Neuronal stem cell (in vitro differentiated cells): Measurements from ENCODE around the gene PALM.

Source experiments
- DNase-seq: peaks from one replicate; pipeline ENCODE4 v3.0.0-alpha.2; 2013; ENCODE audit warnings: low spot score
- H2AFZ ChIP-seq: one replicate; pipeline ENCODE4 v1.6.1; 2013; ENCODE audit warnings: mild to moderate bottlenecking, low read length, inconsistent platforms
- H2AK5ac ChIP-seq: 2 replicates; pipeline ENCODE4 v1.6.1; 2013; ENCODE audit warnings: low read depth, mild to moderate bottlenecking, inconsistent platforms, low read length, moderate library complexity, mixed read lengths
- H2BK120ac ChIP-seq: 2 replicates; pipeline ENCODE4 v1.6.1; 2013; ENCODE audit warnings: low read depth, mild to moderate bottlenecking, inconsistent platforms, low read length, moderate library complexity, mixed read lengths
- H2BK12ac ChIP-seq: one replicate; pipeline ENCODE4 v1.6.1; 2013; ENCODE audit warnings: low read length, inconsistent platforms
- H2BK15ac ChIP-seq: 2 replicates; pipeline ENCODE4 v1.6.1; 2013; ENCODE audit warnings: mild to moderate bottlenecking, low read length, inconsistent platforms, mixed read lengths
- H2BK5ac ChIP-seq: one replicate; pipeline ENCODE4 v1.6.1; 2013; ENCODE audit warnings: inconsistent platforms, mild to moderate bottlenecking, low read length, moderate library complexity
- H3K14ac ChIP-seq: one replicate; pipeline ENCODE4 v1.6.1; 2013; ENCODE audit warnings: low read length, inconsistent platforms
- H3K18ac ChIP-seq: 2 replicates; pipeline ENCODE4 v1.6.1; 2013; ENCODE audit warnings: low read length, inconsistent platforms
- H3K23ac ChIP-seq: 2 replicates; pipeline ENCODE4 v1.6.1; 2013; ENCODE audit warnings: low read depth, mild to moderate bottlenecking, mixed read lengths, low read length, inconsistent platforms; ENCODE audit not compliant: poor library complexity
- H3K27ac ChIP-seq: replicated peaks from 3 replicates; pipeline ENCODE4 v1.5.1; 2013; ENCODE audit warnings: low read length, inconsistent platforms
- H3K27me3 ChIP-seq, 3 experiments: 2 replicates each; pipeline ENCODE4 v1.6.1; 2013; ENCODE audit warnings: low read length in 3 of 3, mild to moderate bottlenecking in 2 of 3, inconsistent platforms in 1 of 3, low read depth in 1 of 3, mixed read lengths in 1 of 3, moderate library complexity in 1 of 3; ENCODE audit not compliant: control insufficient read depth in 3 of 3, insufficient read depth in 3 of 3
- H3K36me3 ChIP-seq, 2 donors: replicated peaks in 1 of 2; 2 replicates each; pipeline ENCODE4 v1.6.1; 2013; ENCODE audit warnings: low read length in 2 of 2; ENCODE audit not compliant: control insufficient read depth in 2 of 2, insufficient read depth in 2 of 2
- H3K4ac ChIP-seq: 2 replicates; pipeline ENCODE4 v1.6.1; 2013; ENCODE audit warnings: inconsistent platforms, mild to moderate bottlenecking, low read length, moderate library complexity
- H3K4me1 ChIP-seq, 2 donors: 1 replicate in 1 of 2; 2 replicates in 1 of 2; pipeline ENCODE4 v1.6.1; 2013; ENCODE audit warnings: low read length in 2 of 2, low read depth in 1 of 2; ENCODE audit not compliant: control insufficient read depth in 2 of 2, insufficient read depth in 1 of 2
- H3K4me2 ChIP-seq: one replicate; pipeline ENCODE4 v1.6.1; 2013; ENCODE audit warnings: mild to moderate bottlenecking, low read length, inconsistent platforms; ENCODE audit not compliant: insufficient read depth, poor library complexity, severe bottlenecking
- H3K4me3 ChIP-seq, 2 donors: 2 replicates each; pipeline ENCODE4 v1.5.1; 2013; ENCODE audit warnings: low read length in 2 of 2, mild to moderate bottlenecking in 2 of 2, inconsistent platforms in 1 of 2, moderate library complexity in 1 of 2
- H3K79me1 ChIP-seq: one replicate; pipeline ENCODE4 v1.6.1; 2013; ENCODE audit warnings: low read depth, mild to moderate bottlenecking, inconsistent platforms, low read length, moderate library complexity
- H3K9ac ChIP-seq: one replicate; pipeline ENCODE4 v1.6.1; 2013; ENCODE audit warnings: mild to moderate bottlenecking, low read depth, low read length, inconsistent platforms; ENCODE audit not compliant: poor library complexity
- H3K9me3 ChIP-seq, 2 donors: replicated peaks in 1 of 2; 2 replicates each; pipeline versions ENCODE3 to v1.6.1; 2013; ENCODE audit warnings: low read length in 2 of 2, mild to moderate bottlenecking in 2 of 2, inconsistent platforms in 1 of 2, low read depth in 1 of 2, mixed read lengths in 1 of 2, moderate library complexity in 1 of 2; ENCODE audit not compliant: control insufficient read depth in 2 of 2, insufficient read depth in 1 of 2
- H4K8ac ChIP-seq: one replicate; pipeline ENCODE4 v1.6.1; 2013; ENCODE audit warnings: low read depth, mild to moderate bottlenecking, inconsistent platforms, low read length, moderate library complexity
- H4K91ac ChIP-seq: one replicate; pipeline ENCODE4 v1.6.1; 2013; ENCODE audit warnings: low read length, low read depth, mild to moderate bottlenecking, inconsistent platforms; ENCODE audit not compliant: poor library complexity
- WGBS, 2 donors: extraction: QIAGEN DNeasy Blood & Tissue Kit; methylation state at CpG; one replicate each; pipeline ENCODE4 v1.1.7; 2013; ENCODE audit warnings: missing lambda C conversion rate in 2 of 2, mixed read lengths in 1 of 2; ENCODE audit not compliant: insufficient read length in 2 of 2, insufficient replicate concordance in 1 of 2; ENCODE audit errors: extremely low coverage in 2 of 2; 5-methylcytosine and 5-hydroxymethylcytosine counted together

PALM gene

DNA sequence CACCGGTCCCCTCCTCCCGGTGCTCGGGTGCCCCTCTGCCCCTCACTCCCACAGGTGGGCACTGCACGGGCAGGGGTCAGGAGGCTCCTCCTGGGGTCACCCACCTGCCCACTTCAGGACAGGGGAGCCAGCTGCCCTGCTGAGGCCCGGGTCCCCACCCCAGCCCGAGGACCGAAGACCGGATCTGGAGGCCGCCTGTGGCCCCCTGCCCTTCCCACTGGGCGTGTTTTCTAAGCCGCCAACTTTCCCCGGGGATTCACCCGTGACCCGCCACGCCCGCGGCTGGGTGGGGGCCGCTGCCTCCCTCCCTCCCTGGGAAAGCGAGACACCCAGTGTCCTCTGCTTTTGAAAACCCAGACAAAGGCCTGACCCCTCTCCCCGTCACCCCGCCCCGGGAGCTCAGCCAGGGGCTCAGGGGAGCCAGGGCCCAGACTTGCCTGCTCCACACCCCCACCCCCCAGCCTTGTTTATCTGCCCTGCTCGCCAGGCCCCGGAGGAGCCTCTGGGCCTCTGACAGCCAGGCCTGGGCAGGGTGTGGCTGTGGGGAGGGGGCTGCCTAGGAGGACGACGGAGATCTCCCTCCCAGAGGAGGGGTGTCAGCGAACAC lies 1.3 kb downstream of the PALM start:
- H2AK5ac ChIP-seq = peak overlapping the region; percentile 96
- H3K9ac ChIP-seq = peak overlapping the region; percentile 83
- peaks cover 25% of the 10 kb centered on the region for H3K79me1 ChIP-seq
- H3K23ac ChIP-seq = no peak overlapping the region
- no peak overlapping the region for H2BK12ac ChIP-seq
- H4K8ac ChIP-seq = no peak overlapping the region
- H4K91ac ChIP-seq = no peak overlapping the region
- no CpG with 5 or more reads among the region's 27 CpGs for WGBS, 2 donors
- H2AFZ ChIP-seq = no peak overlapping the region
- peak overlapping the region; percentile 81 for H2BK15ac ChIP-seq
- peak overlapping the region; percentile 94 for H3K14ac ChIP-seq
- peak overlapping the region; percentile 63 to 92 for H3K4me3 ChIP-seq
- H3K4ac ChIP-seq = peak overlapping the region; percentile 53
- no peak overlapping the region for H2BK5ac ChIP-seq
- H3K18ac ChIP-seq = peak overlapping the region; percentile 96
- no peak overlapping the region for H3K27ac ChIP-seq
- peaks cover 3 to 6% of the 10 kb centered on the region in 2 donors for H3K4me1 ChIP-seq
- H3K27me3 ChIP-seq = no peaks in the 10 kb centered on the region
- peaks cover 0 to 3% of the 10 kb centered on the region in 2 donors for H3K36me3 ChIP-seq
- peaks cover 2 to 3% of the 10 kb centered on the region in 2 donors for H3K9me3 ChIP-seq
- peak overlapping the region; percentile 89 for H3K4me2 ChIP-seq
- DNase-seq = no peak
- peak overlapping the region; percentile 47 for H2BK120ac ChIP-seq

DNA sequence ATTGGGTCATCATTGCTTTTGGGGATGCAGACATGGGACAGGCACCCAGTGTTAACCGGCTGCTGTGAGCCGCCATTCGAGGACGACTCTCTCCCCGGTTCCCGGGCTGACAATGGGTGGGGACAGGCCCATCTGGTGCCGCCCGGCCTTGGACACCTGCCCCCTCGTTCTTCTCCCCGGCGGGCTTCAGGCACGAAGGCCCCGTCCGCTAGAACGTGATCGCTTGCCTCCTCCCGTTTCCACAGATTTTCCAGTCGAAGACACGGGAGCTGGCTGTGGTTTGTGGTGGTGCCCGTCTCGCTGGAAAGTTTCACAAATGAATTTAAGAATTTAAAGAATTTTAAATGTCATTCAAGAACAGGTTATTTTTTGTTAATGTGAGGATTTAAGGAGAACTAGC lies 2.0 kb downstream of the PALM start:
- H4K8ac ChIP-seq = no peak overlapping the region
- peaks cover 6 to 10% of the 10 kb centered on the region in 2 donors for H3K9me3 ChIP-seq
- H3K23ac ChIP-seq = peak overlapping the region; percentile 44
- no peak overlapping the region for H2BK5ac ChIP-seq
- H3K79me1 ChIP-seq = peaks cover 27% of the 10 kb centered on the region
- no peak overlapping the region for H3K9ac ChIP-seq
- no peak overlapping the region for H4K91ac ChIP-seq
- H2AFZ ChIP-seq = no peak overlapping the region
- H3K14ac ChIP-seq = no peak overlapping the region
- DNase-seq = no peak
- H2BK15ac ChIP-seq = no peak overlapping the region
- peak overlapping the region; percentile 53 for H3K18ac ChIP-seq
- no peaks in the 10 kb centered on the region for H3K27me3 ChIP-seq
- H3K4me2 ChIP-seq = no peak overlapping the region
- H3K4me1 ChIP-seq = peaks cover 3 to 6% of the 10 kb centered on the region in 2 donors
- no CpG with 5 or more reads among the region's 21 CpGs for WGBS, 2 donors
- no peak overlapping the region for H3K4me3 ChIP-seq
- peak overlapping the region; percentile 10 for H2AK5ac ChIP-seq
- no peak overlapping the region for H3K4ac ChIP-seq
- peaks cover 2 to 7% of the 10 kb centered on the region in 2 donors for H3K36me3 ChIP-seq
- no peak overlapping the region for H2BK12ac ChIP-seq
- no peak overlapping the region for H3K27ac ChIP-seq
- no peak overlapping the region for H2BK120ac ChIP-seq

DNA sequence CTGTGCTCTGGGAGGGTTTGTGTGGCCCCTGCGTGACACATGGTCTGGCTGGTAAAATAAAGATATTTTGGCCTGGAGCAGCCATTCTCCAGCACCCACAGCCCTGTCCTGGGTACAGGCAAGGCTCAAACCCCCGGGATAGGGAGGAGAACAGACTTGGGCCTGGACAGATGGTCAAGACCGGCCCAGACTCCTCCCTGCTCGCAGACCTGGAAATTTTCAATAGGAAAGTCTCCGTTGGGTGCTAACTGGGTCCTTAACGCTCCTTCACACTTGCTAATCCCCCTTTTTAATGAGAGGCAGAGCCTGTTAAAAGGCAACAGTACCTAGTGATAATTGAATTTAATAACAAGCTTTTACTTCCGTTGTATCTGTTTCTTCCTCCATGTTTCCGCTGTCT lies 2.5 kb downstream of the PALM start:
- H3K27me3 ChIP-seq = no peaks in the 10 kb centered on the region
- WGBS, 2 donors = no CpG with 5 or more reads among the region's 8 CpGs
- no peak for DNase-seq
- H3K79me1 ChIP-seq = peaks cover 28% of the 10 kb centered on the region
- no peak overlapping the region for H2BK120ac ChIP-seq
- no peak overlapping the region for H2BK15ac ChIP-seq
- H3K27ac ChIP-seq = no peak overlapping the region
- H4K91ac ChIP-seq = no peak overlapping the region
- peaks cover 2 to 7% of the 10 kb centered on the region in 2 donors for H3K36me3 ChIP-seq
- no peak overlapping the region for H3K23ac ChIP-seq
- no peak overlapping the region for H3K4me3 ChIP-seq
- peaks cover 6 to 12% of the 10 kb centered on the region in 2 donors for H3K9me3 ChIP-seq
- H3K4me2 ChIP-seq = no peak overlapping the region
- H2BK5ac ChIP-seq = no peak overlapping the region
- H2AK5ac ChIP-seq = no peak overlapping the region
- no peak overlapping the region for H3K14ac ChIP-seq
- H3K4me1 ChIP-seq = peaks cover 3 to 6% of the 10 kb centered on the region in 2 donors
- H4K8ac ChIP-seq = no peak overlapping the region
- H2AFZ ChIP-seq = no peak overlapping the region
- no peak overlapping the region for H3K18ac ChIP-seq
- H3K9ac ChIP-seq = no peak overlapping the region
- H2BK12ac ChIP-seq = no peak overlapping the region
- no peak overlapping the region for H3K4ac ChIP-seq

DNA sequence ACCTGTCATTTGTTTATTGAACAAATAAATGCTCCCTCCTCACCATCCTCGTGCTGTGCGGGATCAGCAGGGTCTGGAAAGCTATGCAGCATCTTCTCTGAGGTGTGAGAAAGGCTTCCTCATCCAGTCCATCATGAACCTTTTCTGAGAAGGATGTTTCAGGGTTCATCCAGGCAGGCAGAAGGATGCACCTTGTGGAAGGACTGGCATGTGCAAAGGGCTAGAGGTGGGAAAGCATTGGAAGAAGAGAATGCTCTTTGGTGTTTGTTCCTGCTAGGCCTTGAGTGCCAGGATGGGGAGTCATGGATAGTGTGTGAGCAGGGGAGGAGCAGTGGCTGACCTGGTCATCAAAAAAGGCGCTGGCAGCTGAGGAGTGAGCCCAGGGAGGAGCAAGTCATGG lies 6.6 kb downstream of the PALM start:
- Histone ChIP-seq H3K4me3 (no peak overlapping the region), H3K27ac (no peak overlapping the region), H3K18ac (no peak overlapping the region), H3K14ac (no peak overlapping the region), H3K4me1 (peaks cover 4 to 21% of the 10 kb centered on the region in 2 donors), H2AK5ac (no peak overlapping the region), H2BK120ac (no peak overlapping the region), H2BK5ac (no peak overlapping the region), H3K27me3 (no peaks in the 10 kb centered on the region), H3K23ac (no peak overlapping the region), H2BK12ac (no peak overlapping the region), H4K8ac (no peak overlapping the region), H2BK15ac (no peak overlapping the region), H3K9me3 (peaks cover 4 to 9% of the 10 kb centered on the region in 2 donors), H3K4me2 (no peak overlapping the region), H2AFZ (no peak overlapping the region), H3K36me3 (peaks cover 2 to 7% of the 10 kb centered on the region in 2 donors), H3K4ac (no peak overlapping the region), H4K91ac (no peak overlapping the region), H3K9ac (no peak overlapping the region), H3K79me1 (peaks cover 25% of the 10 kb centered on the region)
- WGBS, 2 donors = no CpG with 5 or more reads among the region's 3 CpGs
- DNase-seq = no peak
